Type B pancreatic cell (in vitro differentiated cells): ENCODE data around the gene CFAP99. TPM values are rescaled to one million over a fixed set of nuclear protein-coding genes. Genes with fewer than 3 reads are reported as not detected.

Source experiments
- DNase-seq: peaks from one replicate; pipeline ENCODE4 v3.0.0; 2021; ENCODE audit warnings: mixed read lengths; ENCODE audit not compliant: unreplicated experiment; ENCODE audit errors: extremely low spot score
- H3K27ac Mint-ChIP-seq: 2 replicates; pipeline ENCODE4 v1.8.0; 2021; ENCODE audit warnings: mild to moderate bottlenecking, mixed read lengths
- H3K27me3 Mint-ChIP-seq: 2 replicates; pipeline ENCODE4 v1.8.0; 2021; ENCODE audit warnings: mixed read lengths
- H3K36me3 Mint-ChIP-seq: 2 replicates; pipeline ENCODE4 v1.8.0; 2021; ENCODE audit warnings: mixed read lengths
- H3K4me1 Mint-ChIP-seq: one replicate; pipeline ENCODE4 v1.8.0; 2021; ENCODE audit warnings: mixed read lengths; ENCODE audit not compliant: unreplicated experiment
- H3K4me3 Mint-ChIP-seq: 2 replicates; pipeline ENCODE4 v1.8.0; 2021; ENCODE audit warnings: mild to moderate bottlenecking, mixed read lengths
- H3K9me3 Mint-ChIP-seq: 2 replicates; pipeline ENCODE4 v1.8.0; 2021; ENCODE audit warnings: mixed read lengths
- total RNA-seq: library from RNA; stranded (reverse); gene quantifications from 2 replicates; pipeline ENCODE4 v1.2.1, GENCODE V29; 2021; ENCODE audit warnings: low replicate concordance
- TF ChIP-seq, protein P1 (sequence below): fragments of 200-600 bp; sonication (generic); conservative IDR thresholded peaks from 2 replicates; pipeline ENCODE4 v1.5.0; 2021; ENCODE audit warnings: antibody characterized with exemption, mild to moderate bottlenecking

The CFAP99 gene
- total RNA-seq, 1 donor from 2014 or later, result 1.1 TPM

DNA sequence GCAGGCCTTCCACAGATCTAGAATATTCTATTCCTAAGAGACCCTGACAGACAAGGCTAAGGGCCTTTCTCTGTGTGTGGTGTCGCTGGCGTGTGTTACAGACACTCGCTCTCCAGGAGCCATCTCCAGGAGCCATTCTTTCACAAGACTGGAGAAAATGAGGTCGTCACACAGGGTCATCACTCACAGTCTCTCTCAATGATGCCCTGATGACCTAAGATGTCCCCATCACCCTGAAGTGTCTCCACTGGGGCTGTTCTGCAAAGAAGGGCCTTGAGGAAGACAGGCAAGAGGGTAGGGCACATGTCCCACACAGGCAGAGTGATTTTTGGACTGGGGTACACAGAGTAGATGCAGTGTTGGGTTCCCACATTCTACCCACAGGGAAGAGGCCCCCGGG, 35.0 kb upstream of the CFAP99 start:
- no peaks in the 10 kb centered on the region for H3K9me3 Mint-ChIP-seq
- DNase-seq, result no peak
- H3K4me1 Mint-ChIP-seq, result no peaks in the 10 kb centered on the region
- H3K27me3 Mint-ChIP-seq, result peaks cover 18% of the 10 kb centered on the region
- TF ChIP-seq, protein P1, sequence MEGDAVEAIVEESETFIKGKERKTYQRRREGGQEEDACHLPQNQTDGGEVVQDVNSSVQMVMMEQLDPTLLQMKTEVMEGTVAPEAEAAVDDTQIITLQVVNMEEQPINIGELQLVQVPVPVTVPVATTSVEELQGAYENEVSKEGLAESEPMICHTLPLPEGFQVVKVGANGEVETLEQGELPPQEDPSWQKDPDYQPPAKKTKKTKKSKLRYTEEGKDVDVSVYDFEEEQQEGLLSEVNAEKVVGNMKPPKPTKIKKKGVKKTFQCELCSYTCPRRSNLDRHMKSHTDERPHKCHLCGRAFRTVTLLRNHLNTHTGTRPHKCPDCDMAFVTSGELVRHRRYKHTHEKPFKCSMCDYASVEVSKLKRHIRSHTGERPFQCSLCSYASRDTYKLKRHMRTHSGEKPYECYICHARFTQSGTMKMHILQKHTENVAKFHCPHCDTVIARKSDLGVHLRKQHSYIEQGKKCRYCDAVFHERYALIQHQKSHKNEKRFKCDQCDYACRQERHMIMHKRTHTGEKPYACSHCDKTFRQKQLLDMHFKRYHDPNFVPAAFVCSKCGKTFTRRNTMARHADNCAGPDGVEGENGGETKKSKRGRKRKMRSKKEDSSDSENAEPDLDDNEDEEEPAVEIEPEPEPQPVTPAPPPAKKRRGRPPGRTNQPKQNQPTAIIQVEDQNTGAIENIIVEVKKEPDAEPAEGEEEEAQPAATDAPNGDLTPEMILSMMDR, result no peak
- H3K27ac Mint-ChIP-seq, result no peak overlapping the region
- H3K4me3 Mint-ChIP-seq, result no peak overlapping the region
- no peaks in the 10 kb centered on the region for H3K36me3 Mint-ChIP-seq

DNA sequence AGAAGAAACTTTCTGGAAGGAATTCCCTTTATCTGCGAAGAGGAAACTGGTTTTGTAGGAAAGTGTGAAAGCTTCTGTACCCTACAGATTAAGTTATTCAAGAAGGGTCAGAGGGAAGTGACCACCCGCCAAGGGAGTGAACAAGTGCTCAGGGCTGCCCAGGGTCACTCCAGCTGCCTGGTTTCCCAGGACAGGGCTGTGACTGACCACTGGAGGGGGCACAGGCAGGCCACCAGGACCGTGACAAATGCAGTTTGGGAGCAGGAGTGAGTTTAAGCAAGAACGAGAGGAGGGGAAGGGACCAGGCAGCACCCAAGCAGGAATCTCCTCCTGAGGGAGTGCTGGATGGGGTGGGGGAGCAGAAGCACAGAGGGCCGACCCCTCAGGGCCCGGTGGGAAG, 34.5 kb upstream of the CFAP99 start:
- no peak overlapping the region for H3K27ac Mint-ChIP-seq
- DNase-seq, result no peak
- H3K4me1 Mint-ChIP-seq, result no peaks in the 10 kb centered on the region
- no peak overlapping the region for H3K4me3 Mint-ChIP-seq
- TF ChIP-seq, protein P1, result peak; percentile 26
- peaks cover 18% of the 10 kb centered on the region for H3K27me3 Mint-ChIP-seq
- no peaks in the 10 kb centered on the region for H3K36me3 Mint-ChIP-seq
- no peaks in the 10 kb centered on the region for H3K9me3 Mint-ChIP-seq

DNA sequence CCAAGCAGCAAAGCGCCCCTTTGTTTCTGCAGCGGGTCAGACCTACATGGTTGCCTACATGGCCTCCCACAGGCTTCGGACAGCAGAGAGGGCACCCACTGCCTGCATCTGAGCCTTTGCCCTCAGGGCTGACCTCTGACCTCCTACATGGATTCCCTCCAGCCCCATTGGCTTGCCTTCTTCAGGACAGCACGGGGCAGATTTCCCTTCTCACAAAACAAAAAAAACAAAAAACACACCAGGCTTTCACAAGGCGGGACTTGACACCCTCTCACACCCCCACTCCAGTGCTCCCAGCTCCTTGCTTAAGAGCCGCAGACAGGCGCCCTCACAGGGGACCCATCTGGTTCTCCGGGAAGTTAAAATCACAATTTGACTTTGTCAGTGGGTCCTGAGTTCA, 33.2 kb upstream of the CFAP99 start:
- TF ChIP-seq, protein P1, result no peak
- Mint-ChIP-seq H3K9me3 (no peaks in the 10 kb centered on the region), H3K27me3 (peaks cover 18% of the 10 kb centered on the region), H3K27ac (no peak overlapping the region), H3K4me1 (peaks cover 4% of the 10 kb centered on the region), H3K4me3 (no peak overlapping the region), H3K36me3 (no peaks in the 10 kb centered on the region)
- DNase-seq, result no peak

DNA sequence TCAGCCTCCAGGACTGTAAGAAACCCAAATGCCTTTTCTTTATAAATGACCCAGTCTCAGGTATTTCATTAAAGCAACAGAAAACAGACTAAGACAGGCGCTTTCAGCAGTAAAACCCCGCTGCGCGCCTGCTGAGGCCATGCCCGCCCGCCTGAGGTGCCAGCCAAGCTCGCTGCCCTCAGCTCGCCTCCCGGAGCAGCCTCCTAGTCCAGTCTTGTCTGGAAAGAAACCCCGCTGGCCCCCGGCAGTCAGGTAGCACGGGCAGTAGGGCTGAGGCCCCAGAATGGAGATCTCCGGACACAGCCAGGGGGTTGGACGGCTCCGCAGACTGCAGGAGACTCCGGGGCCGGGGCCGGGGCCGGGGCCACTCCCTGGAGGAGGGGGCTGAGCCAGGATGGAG, 32.0 kb upstream of the CFAP99 start:
- TF ChIP-seq, protein P1, result no peak

DNA sequence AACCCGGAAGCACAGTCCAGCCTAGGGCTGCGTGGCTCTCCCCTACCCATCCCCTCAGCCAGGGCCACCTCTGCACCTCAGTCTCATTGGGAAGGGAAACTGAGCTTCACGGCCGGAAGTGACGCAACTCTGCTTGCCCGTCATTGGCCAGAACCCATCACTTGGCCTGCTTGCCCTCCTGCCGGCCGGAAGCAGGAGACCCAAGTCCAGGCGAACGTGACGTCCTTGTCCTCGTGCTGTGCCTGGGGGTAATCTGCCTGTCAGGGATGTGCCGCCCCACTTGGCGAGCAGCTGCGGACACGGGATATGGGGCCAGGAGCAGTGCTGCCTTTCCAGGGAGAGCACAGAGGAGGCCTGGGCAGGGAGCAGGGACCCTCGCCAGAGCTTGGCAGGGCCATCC, 31.5 kb upstream of the CFAP99 start:
- TF ChIP-seq, protein P1, result no peak
- no peak overlapping the region for H3K4me3 Mint-ChIP-seq
- H3K27ac Mint-ChIP-seq, result no peak overlapping the region
- H3K4me1 Mint-ChIP-seq, result peaks cover 12% of the 10 kb centered on the region
- H3K27me3 Mint-ChIP-seq, result peaks cover 23% of the 10 kb centered on the region
- DNase-seq, result no peak
- H3K9me3 Mint-ChIP-seq, result no peaks in the 10 kb centered on the region
- H3K36me3 Mint-ChIP-seq, result no peaks in the 10 kb centered on the region

More for the DNA sequence above, 32.0 kb upstream of the CFAP99 start:
- DNase-seq, result no peak
- H3K9me3 Mint-ChIP-seq, result no peaks in the 10 kb centered on the region
- H3K4me3 Mint-ChIP-seq, result no peak overlapping the region
- H3K27ac Mint-ChIP-seq, result no peak overlapping the region
- no peaks in the 10 kb centered on the region for H3K36me3 Mint-ChIP-seq
- peaks cover 21% of the 10 kb centered on the region for H3K27me3 Mint-ChIP-seq
- peaks cover 12% of the 10 kb centered on the region for H3K4me1 Mint-ChIP-seq

DNA sequence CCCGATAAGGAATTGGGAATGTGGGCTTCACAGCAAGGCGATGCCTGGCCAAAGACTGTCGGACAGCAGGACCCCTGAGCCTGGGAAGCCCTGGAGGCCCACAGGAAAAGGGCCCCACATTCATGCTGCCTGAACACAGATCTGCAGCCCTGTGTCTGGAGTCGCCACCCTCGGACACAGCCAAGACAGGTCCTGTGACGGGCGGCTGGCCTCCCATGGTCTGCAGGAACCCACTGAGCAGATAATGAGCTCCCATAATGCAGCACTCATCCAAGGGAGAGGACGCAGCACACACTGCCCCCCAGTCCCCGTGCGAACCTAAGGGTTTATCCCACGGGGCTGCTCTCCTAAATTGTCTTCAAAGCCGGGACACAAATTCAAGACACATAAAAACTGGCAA, 30.9 kb upstream of the CFAP99 start:
- peaks cover 28% of the 10 kb centered on the region for H3K27me3 Mint-ChIP-seq
- H3K36me3 Mint-ChIP-seq, result no peaks in the 10 kb centered on the region
- H3K4me1 Mint-ChIP-seq, result peaks cover 16% of the 10 kb centered on the region
- DNase-seq, result no peak
- H3K9me3 Mint-ChIP-seq, result no peaks in the 10 kb centered on the region
- no peak overlapping the region for H3K27ac Mint-ChIP-seq
- H3K4me3 Mint-ChIP-seq, result no peak overlapping the region
- TF ChIP-seq, protein P1, result no peak
